ENCODE results near the gene MRGPRF. TPM values are rescaled to one million over a fixed set of nuclear protein-coding genes. Genes with fewer than 3 reads are reported as not detected.

MRGPRF gene
- 10 to 100 TPM in 2 of 4 donors, 1 to 10 TPM in 1, under 1 TPM in 1; 0.84 to 11.0 (median 7.3) TPM for total RNA-seq

- peak within 1 kb of the TSS; percentile 14 for H3K4me3 ChIP-seq (ENCODE audit: low read depth, poor library complexity, severe bottlenecking)
- DNase-seq (ENCODE audit: low spot score in 2 of 2): peak; percentile 80 to 98
- TF ChIP-seq POLR2A (IDR thresholded peaks at IDR 0.05) (no peak), CTCF (IDR thresholded peaks at IDR 0.05) (no peak)
- intact Hi-C loops (cut with DNase I; ENCODE audit: low total_unique reads): no loop called here
- 6 to 10% methylated on average over 29 to 37 of the region's 43 CpGs for WGBS, 2 donors
These were observed at the start of gene MRGPRF for GRCh38 chr11:69013009-69013951. TSS of gene MRGPRF (minus strand) at chr11:69013246. CDS start at chr11:69009901, 3,345 bp downstream.

GRCh38 chr11:69062169-69062855 lies 49.3 kb upstream of the MRGPRF start:
- TF ChIP-seq CTCF (IDR thresholded peaks at IDR 0.05): no peak
- TF ChIP-seq POLR2A (IDR thresholded peaks at IDR 0.05): no peak
- DNase-seq (ENCODE audit: low spot score in 2 of 2): no peak
- no peak overlapping the region for H3K4me3 ChIP-seq (ENCODE audit: low read depth, poor library complexity, severe bottlenecking)
- 85 to 91% methylated on average over 15 of the region's 15 CpGs for WGBS, 2 donors
- intact Hi-C loops (cut with DNase I; ENCODE audit: low total_unique reads): no loop called here

GRCh38 chr11:69061713-69062053 lies 48.6 kb upstream of the MRGPRF start:
- 80 to 87% methylated on average over 4 of the region's 4 CpGs for WGBS, 2 donors
- intact Hi-C loops (cut with DNase I; ENCODE audit: low total_unique reads): no loop called here
- DNase-seq (ENCODE audit: low spot score in 2 of 2): no peak
- no peak overlapping the region for H3K4me3 ChIP-seq (ENCODE audit: low read depth, poor library complexity, severe bottlenecking)
- TF ChIP-seq POLR2A (IDR thresholded peaks at IDR 0.05): no peak
- TF ChIP-seq CTCF (IDR thresholded peaks at IDR 0.05): no peak

- no peak for DNase-seq (ENCODE audit: low spot score in 2 of 2)
- intact Hi-C loops (cut with DNase I; ENCODE audit: low total_unique reads): no loop called here
- 88 to 92% methylated on average over 25 of the region's 25 CpGs for WGBS, 2 donors
- TF ChIP-seq POLR2A (IDR thresholded peaks at IDR 0.05) (no peak), CTCF (IDR thresholded peaks at IDR 0.05) (no peak)
- no peak overlapping the region for H3K4me3 ChIP-seq (ENCODE audit: low read depth, poor library complexity, severe bottlenecking)
These were observed 48.0 kb upstream of the MRGPRF start for GRCh38 chr11:69060806-69061712.

GRCh38 chr11:69059985-69060384 lies 46.9 kb upstream of the MRGPRF start:
- 80 to 82% methylated on average over 12 of the region's 12 CpGs for WGBS, 2 donors
- intact Hi-C loops (cut with DNase I; ENCODE audit: low total_unique reads): no loop called here
- H3K4me3 ChIP-seq (ENCODE audit: low read depth, poor library complexity, severe bottlenecking): no peak overlapping the region
- no peak for DNase-seq (ENCODE audit: low spot score in 2 of 2)
- TF ChIP-seq CTCF (IDR thresholded peaks at IDR 0.05) (no peak), POLR2A (IDR thresholded peaks at IDR 0.05) (no peak)

Data from lower leg skin (tissue), 4 donors.